IMR-90 (cell line): ENCODE results near the gene NFIX. TPM values are rescaled to one million over a fixed set of nuclear protein-coding genes. Genes with fewer than 3 reads are reported as not detected.

ENCODE experiments used
- ATAC-seq: fragments of 200-7000 bp; cut with Tn5 transposase; 2 replicates; pipeline ENCODE4 v1.9.1; 2020; ENCODE audit warnings: low read depth, mild to moderate bottlenecking, moderate library complexity
- BruUV-seq: library from RNA; stranded (reverse); fragments of 400-500 nt; replicated peaks from 2 replicates; lab custom pipeline; 2021; lab: Mats Ljungman, UMichigan
- CTCF ChIA-PET: fragments of 300-600 bp; formaldehyde crosslinking; extraction: SDS; loops from one replicate; lab custom pipeline; 2021; ENCODE audit warnings: antibody characterized with exemption; lab: Yijun Ruan, JAX
- POLR2A ChIA-PET: fragments of 300-600 bp; sonication (Branson Sonifier 250); formaldehyde crosslinking; loops from one replicate; lab custom pipeline; 2022; ENCODE audit warnings: antibody characterized with exemption; ENCODE audit not compliant: unreplicated experiment; lab: Charles Lee
- DNase-seq: peaks from one replicate; pipeline ENCODE4 v3.0.0; 2013
- H2AFZ ChIP-seq: replicated peaks from 2 replicates; pipeline ENCODE3; 2013; ENCODE audit warnings: low read length, mild to moderate bottlenecking; ENCODE audit not compliant: poor library complexity
- H2AK5ac ChIP-seq: 2 replicates; pipeline ENCODE4 v1.6.1; 2013; ENCODE audit warnings: low read depth, low read length, inconsistent platforms
- H2AK9ac ChIP-seq: replicated peaks from 2 replicates; pipeline ENCODE3; 2013; ENCODE audit warnings: mild to moderate bottlenecking, low read depth, low read length, moderate library complexity; ENCODE audit not compliant: poor library complexity
- H2BK120ac ChIP-seq: 2 replicates; pipeline ENCODE4 v1.6.1; 2013; ENCODE audit warnings: low read depth, low read length, inconsistent platforms
- H2BK15ac ChIP-seq: 3 replicates; pipeline ENCODE4 v1.6.1; 2013; ENCODE audit warnings: low read depth, low read length, inconsistent platforms
- H2BK20ac ChIP-seq: 2 replicates; pipeline ENCODE4 v1.6.1; 2013; ENCODE audit warnings: low read depth, mild to moderate bottlenecking, inconsistent platforms, low read length, moderate library complexity
- H2BK5ac ChIP-seq: 2 replicates; pipeline ENCODE4 v1.6.1; 2013; ENCODE audit warnings: mild to moderate bottlenecking, low read depth, low read length, inconsistent platforms; ENCODE audit not compliant: poor library complexity, severe bottlenecking
- H3K14ac ChIP-seq: replicated peaks from 2 replicates; pipeline ENCODE4 v1.6.1; 2013; ENCODE audit warnings: low read depth, low read length, inconsistent platforms
- H3K18ac ChIP-seq: 2 replicates; pipeline ENCODE4 v1.6.1; 2013; ENCODE audit warnings: low read depth, low read length, control low read depth
- H3K23ac ChIP-seq: 2 replicates; pipeline ENCODE4 v1.6.1; 2013; ENCODE audit warnings: low read depth, low read length, inconsistent platforms
- H3K27ac ChIP-seq: 2 replicates; pipeline ENCODE4 v1.5.1; 2013; ENCODE audit warnings: mild to moderate bottlenecking, control low read depth, low read length; ENCODE audit not compliant: insufficient read depth
- H3K27me3 ChIP-seq: 2 replicates; pipeline ENCODE4 v1.6.1; 2013; ENCODE audit warnings: low read length; ENCODE audit not compliant: control insufficient read depth, insufficient read depth
- H3K36me3 ChIP-seq: 2 replicates; pipeline ENCODE4 v1.6.1; 2013; ENCODE audit warnings: low read length, mixed read lengths; ENCODE audit not compliant: control insufficient read depth, insufficient read depth
- H3K4ac ChIP-seq: 2 replicates; pipeline ENCODE4 v1.6.1; 2013; ENCODE audit warnings: low read depth, low read length, inconsistent platforms
- H3K4me1 ChIP-seq: 2 replicates; pipeline ENCODE4 v1.6.1; 2013; ENCODE audit warnings: low read length, mixed read lengths; ENCODE audit not compliant: control insufficient read depth, insufficient read depth
- H3K4me2 ChIP-seq: 2 replicates; pipeline ENCODE4 v1.6.1; 2013; ENCODE audit warnings: low read depth, mild to moderate bottlenecking, control low read depth, low read length, moderate library complexity
- H3K4me3 ChIP-seq: 2 replicates; pipeline ENCODE4 v1.5.1; 2013; ENCODE audit warnings: low read depth, mild to moderate bottlenecking, control low read depth, low read length, moderate library complexity; ENCODE audit not compliant: insufficient read depth
- H3K56ac ChIP-seq: 2 replicates; pipeline ENCODE4 v1.6.1; 2013; ENCODE audit warnings: low read length, inconsistent platforms; ENCODE audit not compliant: insufficient read depth; ENCODE audit errors: extremely low read depth
- H3K79me1 ChIP-seq, 2 experiments: 2 replicates each; pipeline ENCODE4 v1.6.1; 2013; ENCODE audit warnings: low read length in 2 of 2, inconsistent platforms in 1 of 2, low read depth in 1 of 2
- H3K9ac ChIP-seq: 2 replicates; pipeline ENCODE4 v1.6.1; 2013; ENCODE audit warnings: low read depth, low read length, control low read depth
- H3K9me1 ChIP-seq: 2 replicates; pipeline ENCODE4 v1.6.1; 2013; ENCODE audit warnings: low read length, inconsistent platforms; ENCODE audit not compliant: insufficient read depth
- H3K9me3 ChIP-seq: 2 replicates; pipeline ENCODE4 v1.6.1; 2013; ENCODE audit warnings: low read length; ENCODE audit not compliant: control insufficient read depth, insufficient read depth
- H4K20me1 ChIP-seq: 2 replicates; pipeline ENCODE4 v1.6.1; 2013; ENCODE audit warnings: low read length, inconsistent platforms; ENCODE audit not compliant: insufficient read depth
- H4K5ac ChIP-seq: 2 replicates; pipeline ENCODE4 v1.6.1; 2013; ENCODE audit warnings: mild to moderate bottlenecking, low read depth, low read length, control low read depth
- H4K8ac ChIP-seq, 2 experiments: 2 replicates each; pipeline ENCODE4 v1.6.1; 2013; ENCODE audit warnings: low read depth in 2 of 2, low read length in 2 of 2, control low read depth in 1 of 2, inconsistent platforms in 1 of 2
- H4K91ac ChIP-seq: 2 replicates; pipeline ENCODE4 v1.6.1; 2013; ENCODE audit warnings: low read depth, low read length, inconsistent platforms; ENCODE audit not compliant: insufficient read depth
- BHLHE40 ChIP-seq: fragments of 150-350 bp; IDR thresholded peaks from 2 replicates; pipeline ENCODE4 v1.6.1; 2016; ENCODE audit warnings: mild to moderate bottlenecking, low read depth, low read length
- CHD1 ChIP-seq: IDR thresholded peaks from 2 replicates; pipeline ENCODE4 v1.6.1; 2012; ENCODE audit warnings: low read depth, low read length, improper control_type of control experiment
- FOS ChIP-seq: fragments of 150-350 bp; IDR thresholded peaks from 2 replicates; pipeline ENCODE4 v1.6.1; 2016; ENCODE audit warnings: low read depth, low read length
- MAFK ChIP-seq: IDR thresholded peaks from 2 replicates; pipeline ENCODE4 v1.6.1; 2012; ENCODE audit warnings: low read depth, low read length, improper control_type of control experiment
- MAZ ChIP-seq: IDR thresholded peaks from 2 replicates; pipeline ENCODE4 v1.6.1; 2012; ENCODE audit warnings: low read depth, mild to moderate bottlenecking, low read length, improper control_type of control experiment, moderate library complexity, borderline replicate concordance
- MXI1 ChIP-seq: IDR thresholded peaks from 2 replicates; pipeline ENCODE4 v1.6.1; 2012; ENCODE audit warnings: low read depth, mild to moderate bottlenecking, low read length, moderate library complexity, borderline replicate concordance
- POLR2A ChIP-seq: IDR thresholded peaks from 2 replicates; pipeline ENCODE4 v1.6.1; 2012; ENCODE audit warnings: mild to moderate bottlenecking, low read depth, low read length
- RCOR1 ChIP-seq: IDR thresholded peaks from 2 replicates; pipeline ENCODE4 v1.6.1; 2012; ENCODE audit warnings: mild to moderate bottlenecking, low read length, improper control_type of control experiment; ENCODE audit not compliant: insufficient replicate concordance
- WGBS, 2 experiments: methylation state at CpG; one replicate each; pipeline versions ENCODE4 v1.1.5 to v1.1.7; 2013; ENCODE audit warnings: missing lambda C conversion rate in 2 of 2; ENCODE audit not compliant: insufficient read length in 1 of 2; ENCODE audit errors: extremely low coverage in 2 of 2; 5-methylcytosine and 5-hydroxymethylcytosine counted together
- dilution Hi-C: fragments of 300-500 bp; cut with HindIII; formaldehyde crosslinking; loops from one replicate; pipeline ENCODE4 v1.14.3; 2018; ENCODE audit warnings: low sequenced_read_pairs; ENCODE audit not compliant: unreplicated experiment
- in situ Hi-C: fragments of 300-500 bp; cut with MboI; formaldehyde crosslinking; loops from 3 replicates; pipeline ENCODE4 v1.14.3; 2019; ENCODE audit warnings: low sequenced_read_pairs, inconsistent platforms, mixed read lengths
- intact Hi-C: fragments of 100-400 bp; cut with micrococcal nuclease; formaldehyde crosslinking; loops from 2 replicates; pipeline ENCODE4 v1.10.0; 2022
- polyA plus RNA-seq, 3 experiments: library from polyadenylated mRNA; depleted of rRNA; stranded (reverse); fragments of >200 nt; gene quantifications; 2 replicates each; pipeline ENCODE4 v1.2.3, GENCODE V29; 2012; ENCODE audit warnings: low replicate concordance in 1 of 3
- total RNA-seq: library from RNA; depleted of rRNA; stranded (reverse); fragments of >200 nt; gene quantifications from 2 replicates; pipeline ENCODE4 v1.2.3, GENCODE V29; 2012

The NFIX gene
- total and polyA plus RNA-seq, 2 of the 4 experiments (the other 2 are of a cell fraction), result 10.2 to 47.7 TPM

- ATAC-seq, result no peak
- no TSS peak for BruUV-seq
Measured at GRCh38 chr19:12987190-12987589, 8.1 kb upstream of the NFIX start.

More at GRCh38 chr19:12987190-12987589, 8.1 kb upstream of the NFIX start:
- Histone ChIP-seq H3K56ac (no peak overlapping the region), H3K18ac (no peak overlapping the region), H3K9me3 (no peaks in the 10 kb centered on the region), H3K4ac (no peak overlapping the region), H4K8ac (no peak overlapping the region), H3K9ac (no peak overlapping the region), H2BK15ac (no peak overlapping the region), H3K27ac (no peak overlapping the region), H4K5ac (no peak overlapping the region), H4K20me1 (no peaks in the 10 kb centered on the region), H2AK5ac (no peak overlapping the region), H2BK120ac (no peak overlapping the region), H3K27me3 (no peaks in the 10 kb centered on the region), H3K79me1 (no peaks in the 10 kb centered on the region; a peak in 1 of 4 replicates), H2BK20ac (no peak overlapping the region), H3K23ac (no peak overlapping the region), H2AFZ (no peak overlapping the region), H2BK5ac (no peak overlapping the region), H3K4me1 (peaks cover 3% of the 10 kb centered on the region; the same call in 1 of the 2 replicates), H3K4me3 (no peak overlapping the region), H4K91ac (no peak overlapping the region), H3K14ac (no peak overlapping the region), H3K36me3 (no peaks in the 10 kb centered on the region), H2AK9ac (peak overlapping the region; percentile 65), H3K9me1 (0 out of 2 replicates have a peak, but pooled peaks cover 4% of the 10 kb centered on the region), H3K4me2 (no peak overlapping the region)
- WGBS, 2 experiments, result 83% methylated on average over 1 of the region's 3 CpGs; no CpG with 5 or more reads in 1 of the 2 experiments
- ChIA-PET POLR2A (no interaction called here), CTCF (no interaction called here)
- dilution Hi-C loops (no loop called here), intact Hi-C loops (loop anchor here (5.0 kb wide), 1 partner anchor 45 kb away; no protein-coding TSS in a partner anchor), in situ Hi-C loops (loop anchor here (25.0 kb wide), 1 partner anchor 750 kb away; a partner anchor contains a TSS)
- TF ChIP-seq BHLHE40 (no peak), MAZ (no peak), RCOR1 (no peak), POLR2A (no peak), CHD1 (no peak), MXI1 (no peak), FOS (no peak), MAFK (no peak)
- DNase-seq, result no peak
